GM04503 (cell line): Measurements from ENCODE around the gene LINC00305.

Source experiments
- DNase-seq: peaks from one replicate; pipeline ENCODE4 v3.0.0-alpha.2; 2012; ENCODE audit warnings: low read depth

The LINC00305 gene

DNA sequence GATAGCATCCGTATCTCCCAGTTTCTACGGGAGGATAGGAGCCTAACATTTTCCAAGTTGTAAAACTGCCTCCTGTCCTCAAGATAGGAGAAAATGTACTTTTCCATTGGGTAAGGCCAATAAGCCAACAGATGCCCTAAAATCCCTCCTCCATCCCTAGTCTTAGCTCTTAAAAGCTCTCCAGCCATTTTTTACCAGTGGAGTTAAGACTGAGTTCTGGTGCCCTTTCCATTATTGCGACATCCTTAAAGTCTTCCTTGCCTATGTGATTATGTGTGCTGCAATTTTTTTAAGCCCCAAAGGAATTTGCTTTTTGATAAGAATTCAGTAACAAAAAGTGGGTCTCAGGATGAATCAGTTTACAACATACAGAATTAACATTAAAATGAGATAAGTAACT lies 33.0 kb downstream of the LINC00305 start:
- no peak for DNase-seq

DNA sequence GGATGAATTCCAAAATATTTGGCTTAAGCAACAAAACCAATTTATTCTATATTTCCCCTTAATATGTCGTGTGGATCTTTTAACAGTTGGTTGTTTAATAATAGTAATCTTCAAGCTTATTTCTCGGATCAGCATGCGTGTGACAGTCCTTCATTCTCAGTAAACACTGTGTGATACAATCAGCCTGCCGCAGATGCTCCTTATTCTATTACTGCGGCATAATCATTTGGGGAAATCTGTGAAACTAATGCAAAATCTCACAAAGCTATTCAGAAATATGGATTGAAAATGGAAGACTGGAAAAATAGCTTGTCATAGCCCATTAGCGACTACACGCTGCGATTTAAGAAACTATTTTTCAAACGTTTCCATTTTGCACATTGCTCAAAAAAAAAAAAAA lies 36.9 kb downstream of the LINC00305 start:
- no peak for DNase-seq

DNA sequence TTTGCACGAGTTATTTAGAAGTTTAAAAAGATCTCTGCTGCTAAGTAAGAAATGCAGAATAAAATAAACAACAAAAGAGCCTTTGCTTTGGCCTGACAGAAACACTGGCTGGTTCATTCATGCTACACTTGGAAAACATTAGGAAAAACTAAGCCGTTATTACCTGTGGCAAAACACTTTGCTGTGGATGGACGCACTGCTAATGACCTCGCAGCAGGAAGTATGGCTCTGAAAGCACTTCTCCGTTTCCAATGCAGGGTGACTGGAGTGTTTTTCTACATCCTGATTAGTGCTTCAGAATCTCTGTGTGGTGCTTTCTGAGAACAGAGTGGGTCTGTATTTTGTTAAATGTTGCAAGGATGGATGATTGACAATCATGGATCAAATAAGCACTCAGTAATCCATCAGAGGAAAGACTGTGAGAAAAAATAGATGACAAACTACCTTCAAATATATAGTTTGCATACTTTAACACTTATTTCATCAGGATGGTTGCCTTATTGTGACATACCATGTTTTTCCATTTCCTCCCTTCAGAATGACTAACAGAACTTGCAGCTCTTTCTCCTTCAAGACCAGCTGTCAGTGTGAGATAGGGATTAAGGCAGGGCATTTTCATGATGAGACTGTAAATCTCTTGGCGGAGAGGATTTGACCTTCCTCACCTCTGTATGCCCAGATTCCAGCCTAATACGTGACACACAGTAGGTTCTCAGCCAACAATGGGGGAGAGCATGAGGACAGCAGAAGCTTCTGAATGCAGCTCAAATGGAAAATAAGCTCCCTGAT lies 38.0 kb downstream of the LINC00305 start:
- no peak for DNase-seq

DNA sequence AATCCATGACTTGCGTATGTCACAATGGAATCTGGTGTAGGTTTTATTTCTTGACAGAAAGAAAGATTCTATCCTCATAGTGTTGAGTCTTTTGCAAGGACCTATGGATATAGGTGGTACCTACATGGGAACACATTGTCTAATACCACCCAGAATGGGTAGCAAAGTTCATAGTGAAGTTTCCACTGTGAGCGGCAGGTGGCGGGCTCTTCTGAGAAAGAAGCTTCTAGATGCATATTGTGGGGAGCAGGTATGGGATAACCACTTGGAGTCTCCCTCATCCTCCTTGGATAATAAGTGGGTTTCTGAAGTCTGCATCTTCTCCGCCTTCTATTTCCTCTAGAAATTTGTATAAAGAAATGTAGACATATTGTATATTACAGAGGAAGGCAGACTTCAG lies 44.9 kb downstream of the LINC00305 start:
- no peak for DNase-seq

DNA sequence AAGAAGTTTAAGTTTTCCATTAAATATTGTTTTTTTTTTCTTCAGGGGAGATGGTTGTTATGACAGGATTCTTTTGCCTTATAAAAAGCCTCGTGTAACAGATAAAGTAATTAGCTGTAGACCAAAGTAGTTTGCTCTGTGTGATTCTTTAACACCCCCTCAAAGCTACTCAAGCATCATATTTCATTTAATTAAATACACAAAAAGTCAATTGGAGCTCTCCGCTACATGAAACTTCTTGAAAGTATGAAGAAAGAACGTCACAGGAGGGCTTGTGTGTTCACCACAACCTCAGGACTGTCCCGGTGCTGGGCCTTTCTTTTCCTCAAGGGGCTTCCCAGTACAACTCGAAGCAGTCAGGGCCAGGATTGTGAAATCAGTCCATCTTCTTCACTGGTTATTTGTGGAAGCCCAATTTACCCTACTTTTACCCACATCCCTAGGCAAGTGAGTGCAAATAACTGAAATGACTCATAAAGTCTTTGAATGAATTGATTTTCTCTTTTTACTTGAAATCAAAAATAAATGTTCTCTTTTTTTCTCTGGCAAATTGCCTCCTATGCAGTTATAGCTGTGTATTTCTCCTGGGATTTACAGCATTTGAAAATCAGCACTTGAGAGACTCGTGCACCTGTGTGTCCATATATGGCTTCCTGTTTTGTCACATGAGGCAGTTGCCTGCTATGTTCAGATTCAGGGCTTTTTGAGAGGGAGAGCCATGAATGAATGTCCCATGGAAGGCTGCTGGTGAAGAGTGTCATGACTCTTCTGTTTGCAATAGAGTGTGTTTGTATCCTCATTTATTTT lies 48.6 kb downstream of the LINC00305 start:
- DNase-seq = no peak

DNA sequence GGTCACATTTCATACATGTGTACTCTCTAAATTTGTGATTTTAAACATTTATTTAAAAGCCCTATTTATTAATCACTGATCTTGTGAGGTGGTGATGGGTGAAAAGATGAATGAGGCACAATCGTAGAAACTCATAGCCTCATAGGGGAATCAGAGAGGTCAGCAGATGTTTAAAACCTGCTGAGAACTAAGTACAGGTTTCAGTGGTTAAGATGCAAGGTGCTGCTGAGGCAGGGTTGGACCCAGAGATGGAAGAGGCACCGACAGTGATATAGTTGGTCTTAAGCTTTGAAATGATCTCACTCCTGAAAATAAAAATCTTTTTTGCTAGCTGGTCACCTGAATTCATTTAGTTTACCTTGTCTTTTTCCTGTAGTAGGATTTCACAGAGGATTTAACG lies 49.6 kb downstream of the LINC00305 start:
- no peak for DNase-seq

DNA sequence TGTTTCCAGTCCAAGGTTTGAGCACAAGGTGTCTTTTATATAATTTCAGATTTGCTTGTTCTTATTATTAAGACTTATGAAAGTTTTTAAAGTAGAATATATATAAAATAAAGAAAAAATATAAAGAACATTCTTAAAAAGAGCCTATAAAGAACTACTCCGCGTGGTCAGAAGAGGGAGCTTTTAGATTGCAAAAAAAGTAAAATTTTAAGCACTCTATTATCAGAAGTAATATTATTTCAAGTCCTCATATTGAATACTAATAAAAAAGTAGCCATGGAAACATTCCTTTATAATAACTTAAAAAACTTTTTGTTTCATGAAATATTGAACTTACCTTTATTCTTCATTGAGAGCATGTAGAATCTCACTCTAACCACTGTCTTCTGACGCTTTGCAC lies 51.4 kb downstream of the LINC00305 start:
- no peak for DNase-seq

DNA sequence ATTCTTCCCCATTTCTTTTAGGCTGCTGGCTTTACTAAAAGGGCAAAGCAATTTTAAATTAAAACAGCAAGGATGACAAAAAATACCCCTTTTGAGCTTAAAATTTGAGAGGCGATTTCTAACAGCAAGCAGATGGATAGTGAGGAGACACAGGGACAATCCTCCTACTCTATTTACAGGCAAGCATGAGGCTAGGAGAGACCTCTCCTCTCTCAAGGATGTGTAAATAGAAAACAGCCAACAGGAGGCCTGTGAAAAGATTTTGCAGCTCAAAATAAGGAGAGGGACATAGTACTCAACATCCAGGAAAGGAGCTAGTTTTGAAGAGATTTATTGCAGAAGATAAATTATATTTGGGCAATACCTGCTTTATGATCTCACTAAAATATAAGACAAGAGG lies 53.8 kb downstream of the LINC00305 start:
- no peak for DNase-seq

DNA sequence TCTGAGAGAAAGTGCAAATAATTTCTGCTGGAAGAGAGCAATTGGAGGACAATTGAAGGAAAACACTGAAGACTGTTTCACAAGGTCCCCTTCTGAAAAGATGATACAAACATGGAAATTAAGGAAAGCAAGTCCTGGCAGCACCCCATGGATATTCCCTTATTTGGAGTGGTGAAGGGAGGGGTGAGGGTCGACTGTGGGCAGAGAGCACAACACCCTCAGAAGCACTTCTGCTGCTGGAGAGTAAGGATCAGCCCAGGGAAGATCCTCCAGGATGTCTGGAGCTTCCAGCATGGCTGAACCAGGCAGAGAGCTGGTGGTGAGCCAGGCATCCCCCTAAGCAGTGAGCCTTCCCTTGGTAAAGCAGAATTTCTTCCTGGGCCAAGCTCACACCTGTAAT lies 54.7 kb downstream of the LINC00305 start:
- no peak for DNase-seq

DNA sequence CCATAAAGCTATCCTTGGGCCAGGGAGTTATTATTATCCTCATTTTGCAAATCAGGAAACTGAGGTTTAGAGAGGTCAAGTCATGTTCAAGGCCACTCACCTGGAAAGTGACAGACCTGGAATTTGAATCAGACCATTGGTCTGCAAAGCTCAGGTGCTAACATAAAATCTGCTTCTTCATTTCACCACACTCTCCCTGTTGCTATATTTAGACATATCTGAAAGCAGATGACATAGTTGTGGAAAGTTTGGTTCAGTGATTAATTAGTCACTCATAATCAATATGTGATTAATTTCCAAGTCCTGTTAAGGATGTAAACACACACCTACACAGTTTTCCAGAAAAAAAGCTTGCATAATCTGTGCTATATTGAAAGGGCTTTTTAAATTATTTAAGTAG lies 57.4 kb downstream of the LINC00305 start:
- no peak for DNase-seq

DNA sequence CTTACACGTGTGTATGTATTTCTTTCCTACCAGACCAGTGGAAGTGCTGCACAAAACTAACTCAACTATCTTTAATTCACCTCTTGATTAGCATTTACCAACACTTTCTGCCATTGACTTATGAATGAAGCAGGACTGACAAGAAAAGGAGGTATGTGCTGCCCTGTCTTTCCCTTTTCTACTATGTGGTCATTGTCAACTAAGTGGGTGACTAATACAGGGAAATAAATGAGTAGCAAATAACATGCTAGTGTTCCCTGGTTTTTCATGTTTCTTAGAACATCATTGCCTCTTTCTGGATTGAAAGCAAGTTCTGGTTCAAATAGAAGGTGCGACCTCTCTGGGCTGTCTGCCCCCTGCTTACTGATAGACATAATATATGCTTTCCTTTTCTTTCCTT lies 58.0 kb downstream of the LINC00305 start:
- DNase-seq = no peak

DNA sequence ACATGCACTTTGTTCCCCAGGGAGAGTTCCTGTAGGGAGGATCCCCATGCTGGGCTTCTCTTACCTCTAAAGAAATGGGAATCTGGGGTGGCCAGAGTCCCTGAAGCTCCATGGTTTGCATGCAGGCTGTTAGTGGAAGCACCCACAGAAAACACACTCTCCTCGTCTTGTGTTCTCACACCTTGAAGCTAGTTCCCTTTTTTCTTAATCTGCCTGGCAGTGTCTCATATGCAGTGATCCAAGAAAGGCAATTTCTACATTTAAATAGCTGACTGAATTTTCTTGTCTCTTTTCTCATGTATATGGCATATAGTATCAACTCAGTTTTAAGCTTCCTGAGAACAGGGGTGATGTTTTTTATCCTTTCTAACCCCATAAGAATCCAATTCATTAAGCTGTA lies 65.0 kb downstream of the LINC00305 start:
- DNase-seq = no peak

DNA sequence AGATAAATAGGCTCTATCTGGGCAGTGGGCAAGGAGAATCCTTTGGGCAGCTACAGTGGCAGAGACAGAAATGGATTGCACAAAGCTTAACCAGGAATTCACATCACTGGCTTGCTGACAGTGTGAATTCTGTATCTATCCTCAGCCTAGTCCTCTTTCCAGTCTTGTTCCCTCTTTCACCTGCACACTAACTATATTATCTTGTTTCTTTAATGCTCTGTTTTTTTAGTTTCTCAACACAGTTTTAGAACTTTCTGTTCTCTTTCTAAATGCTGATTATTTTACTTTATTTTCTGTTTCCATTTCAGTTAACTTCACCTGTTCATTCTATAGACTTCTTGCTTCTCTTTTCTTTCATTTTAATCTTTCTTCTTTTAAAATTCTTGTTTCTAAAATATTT lies 66.4 kb downstream of the LINC00305 start:
- DNase-seq = no peak

DNA sequence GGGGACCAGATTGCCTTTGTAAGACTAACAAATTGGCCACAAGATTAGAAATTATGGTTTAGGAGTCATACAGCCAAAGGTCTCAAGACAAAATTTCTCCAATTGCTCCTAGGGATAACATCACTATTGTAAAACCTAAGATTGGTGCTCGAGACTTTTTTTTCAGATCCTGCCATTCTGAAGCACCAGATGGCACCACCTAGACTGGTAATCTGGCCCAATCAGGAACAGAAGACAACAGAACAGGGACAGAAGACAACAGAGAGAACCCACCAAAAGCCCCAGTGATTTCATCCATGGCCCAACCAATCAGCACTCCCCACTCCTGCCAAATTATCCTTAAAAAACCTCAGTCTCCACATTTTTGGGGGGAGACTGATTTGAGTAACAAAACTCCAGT lies 66.8 kb downstream of the LINC00305 start:
- no peak for DNase-seq

DNA sequence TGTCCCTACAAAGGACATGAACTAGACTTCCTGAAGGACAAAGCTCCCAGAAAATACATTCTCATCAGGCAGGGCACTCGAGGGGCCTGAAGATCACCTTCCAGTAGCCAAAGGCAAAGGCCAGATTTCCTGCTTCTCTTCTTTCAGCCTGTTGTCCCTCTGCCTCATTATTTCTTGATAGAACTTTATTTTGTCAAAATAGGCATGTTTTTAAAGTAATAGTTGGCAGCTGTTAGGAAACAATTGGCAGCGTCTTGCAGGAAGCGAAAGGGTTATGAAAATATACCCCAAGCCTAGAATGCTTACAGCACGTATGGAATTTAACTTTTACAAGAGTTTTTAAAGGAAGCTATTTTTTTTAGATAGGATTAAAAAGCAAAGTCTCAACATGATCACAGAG lies 74.9 kb downstream of the LINC00305 start:
- no peak for DNase-seq

DNA sequence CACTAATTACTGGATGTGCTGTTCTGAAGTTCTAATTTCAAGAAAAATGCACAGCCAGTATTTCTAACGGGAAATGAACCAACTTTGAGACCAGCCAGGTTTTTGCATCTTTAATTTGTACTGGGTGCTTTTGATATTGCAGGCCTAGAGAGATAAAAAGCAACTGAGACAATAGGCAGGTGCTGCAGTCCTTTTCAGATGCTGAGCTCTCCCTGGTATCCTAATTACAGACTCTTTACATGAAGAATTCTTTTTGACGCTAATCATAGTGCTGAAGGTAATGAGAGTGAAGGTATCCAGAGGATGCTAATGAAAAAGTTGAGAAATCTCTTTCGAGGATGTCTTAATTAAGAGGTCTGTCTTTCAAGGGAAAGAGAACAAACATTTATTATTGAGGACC lies 93.9 kb downstream of the LINC00305 start:
- no peak for DNase-seq

DNA sequence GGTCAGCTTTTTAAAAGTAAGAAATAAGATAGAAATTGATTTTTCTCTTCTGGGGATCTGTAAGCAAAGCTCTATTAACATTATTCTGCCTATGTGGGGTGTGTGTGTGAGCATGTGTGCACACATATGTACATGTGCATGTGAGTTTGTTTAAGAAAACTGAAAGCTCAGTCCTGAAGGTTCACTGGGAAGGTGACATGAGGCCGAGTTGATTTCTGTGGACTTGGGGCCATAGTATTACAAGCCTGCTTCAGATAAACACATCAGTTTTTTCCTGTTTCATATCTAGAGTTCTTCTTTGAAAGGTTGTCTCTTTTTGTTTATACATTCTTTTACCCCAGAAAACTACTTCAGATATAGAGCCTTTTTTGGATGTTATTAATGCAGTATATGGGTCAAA lies 95.6 kb downstream of the LINC00305 start:
- DNase-seq = no peak

DNA sequence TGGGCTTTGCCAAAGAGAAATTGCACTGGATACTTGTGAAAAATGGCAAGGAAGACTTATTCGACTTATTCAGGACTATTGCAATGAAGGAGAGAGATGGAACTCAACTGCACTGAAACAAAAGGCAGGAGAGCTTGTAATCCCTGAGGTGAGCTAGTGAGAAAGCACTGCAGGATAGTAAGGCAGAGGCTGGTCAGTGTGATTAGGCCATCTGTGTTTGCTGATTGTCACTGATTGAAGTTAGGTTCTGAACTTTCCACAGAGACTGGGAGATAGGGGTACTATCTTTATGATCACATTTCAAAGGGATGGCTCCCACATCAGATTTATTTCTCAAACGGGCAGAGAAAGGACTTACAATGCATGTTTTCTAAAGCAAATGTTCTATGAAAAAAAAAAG lies 96.1 kb downstream of the LINC00305 start:
- no peak for DNase-seq

DNA sequence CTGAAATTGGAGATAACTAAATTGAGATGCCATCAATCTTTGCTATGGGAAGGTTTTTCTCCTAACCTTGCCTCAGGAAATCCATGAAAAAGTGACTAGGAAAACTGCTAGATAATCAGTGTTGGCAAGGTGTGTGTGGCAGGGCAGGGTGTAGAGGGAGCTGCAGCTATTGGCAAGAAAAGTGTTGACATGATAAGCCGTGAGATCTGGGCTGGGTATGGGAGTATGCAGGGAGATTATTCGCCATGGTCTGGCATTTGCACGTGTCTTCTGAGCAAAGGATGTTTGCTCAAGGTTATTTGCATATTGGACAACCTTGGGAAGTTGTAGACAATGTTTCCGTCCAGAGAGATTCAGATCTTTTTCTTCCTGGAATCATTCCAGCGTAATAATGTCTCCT lies 104.3 kb downstream of the LINC00305 start:
- no peak for DNase-seq

DNA sequence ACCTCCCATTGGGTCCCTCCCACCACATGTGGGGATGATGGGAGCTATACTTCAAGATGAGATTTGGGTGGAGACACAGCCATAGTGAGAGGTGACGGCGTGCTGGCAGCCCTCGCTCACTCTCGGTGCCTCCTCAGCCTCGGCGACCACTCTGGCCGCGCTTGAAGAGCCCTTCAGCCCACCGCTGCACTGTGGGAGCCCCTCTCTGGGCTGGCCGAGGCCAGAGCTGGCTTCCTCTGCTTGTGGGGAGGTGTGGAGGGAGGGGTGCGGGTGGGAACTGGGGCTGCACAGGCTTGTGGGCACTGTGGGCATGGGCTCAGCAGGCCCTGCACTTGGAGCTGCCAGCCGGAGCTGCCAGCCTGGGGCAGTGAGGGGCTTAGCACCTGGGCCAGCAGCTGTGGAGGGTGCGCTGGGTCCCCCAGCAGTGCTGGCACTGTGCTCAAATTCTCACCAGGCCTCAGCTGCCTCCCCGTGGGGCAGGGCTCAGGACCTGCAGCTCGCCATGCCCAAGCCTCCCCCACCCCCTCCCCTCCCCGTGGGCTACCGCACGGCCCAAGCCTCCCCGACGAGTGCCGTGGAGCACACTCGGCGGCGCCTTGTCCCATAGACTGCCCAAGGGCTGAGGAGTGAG lies 106.0 kb downstream of the LINC00305 start:
- no peak for DNase-seq

DNA sequence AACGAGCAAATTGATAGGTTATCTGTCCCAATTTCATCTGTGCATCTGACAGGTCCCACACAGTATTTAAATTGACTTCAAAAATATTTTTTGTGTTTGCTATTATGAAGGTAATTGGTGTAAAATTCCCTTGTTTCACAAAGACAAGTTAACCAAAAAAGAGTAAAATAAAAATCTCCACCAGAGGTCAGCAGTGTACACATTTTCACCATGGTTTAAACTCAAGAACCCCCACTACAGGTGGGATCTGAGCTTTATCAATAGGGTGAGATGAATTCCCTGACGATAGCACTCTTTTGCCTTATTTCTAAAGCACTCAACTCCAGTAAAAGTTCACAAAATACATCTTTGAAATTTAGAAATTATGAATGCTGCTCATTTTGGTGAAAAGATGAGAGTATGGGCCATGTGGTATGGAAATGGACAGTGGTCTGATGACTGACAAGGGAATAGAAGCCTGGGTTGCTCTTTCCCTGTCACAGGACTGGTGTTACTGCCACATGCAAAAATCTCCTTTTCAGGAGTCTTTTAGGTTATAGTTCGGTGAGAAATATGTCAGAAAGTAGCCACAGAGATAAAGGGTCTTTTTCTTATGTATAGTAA lies 111.0 kb downstream of the LINC00305 start:
- peak; percentile 2 for DNase-seq

DNA sequence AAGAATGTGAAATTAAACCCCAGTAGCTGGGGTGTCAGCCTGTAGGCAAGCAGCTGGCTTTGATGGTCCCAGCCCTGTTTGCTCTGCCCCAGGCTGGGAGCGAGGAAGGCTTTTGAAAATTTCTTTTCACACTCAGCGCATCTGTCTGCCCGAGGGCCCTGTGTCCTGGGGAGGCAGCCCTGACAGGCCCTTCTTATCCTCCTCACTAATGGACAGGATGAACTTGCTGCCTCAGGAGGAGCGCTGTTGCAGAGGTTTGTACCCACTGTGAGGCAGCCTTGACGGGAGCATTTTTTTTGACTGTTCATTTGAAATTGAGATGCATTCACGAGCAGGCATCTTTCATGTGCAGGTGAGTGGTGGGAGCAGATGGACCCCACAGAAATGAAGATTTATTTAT lies 116.6 kb downstream of the LINC00305 start:
- DNase-seq = no peak

DNA sequence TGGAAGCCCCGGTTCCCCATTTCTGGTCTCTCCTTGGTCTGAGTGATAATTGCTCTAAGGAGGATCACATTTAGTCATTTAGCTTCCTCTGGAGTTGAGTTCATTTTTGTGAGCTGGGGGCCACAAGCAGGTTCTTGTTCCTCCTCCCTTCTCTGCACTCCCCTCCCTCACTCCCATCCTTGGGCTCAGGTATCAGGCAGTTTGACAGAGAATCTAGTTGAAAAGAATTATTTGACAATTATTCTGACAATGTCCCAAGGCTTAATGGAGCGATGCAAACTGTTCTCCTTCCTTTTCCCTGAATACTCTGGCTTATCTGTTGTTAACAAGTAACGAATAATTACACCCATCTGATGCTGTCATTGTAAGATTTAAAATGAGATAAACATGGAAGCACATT lies 117.5 kb downstream of the LINC00305 start:
- DNase-seq = no peak
